Gastrocnemius medialis (tissue), 4 donors: ENCODE measurements around the gene TMCO4. TPM values are rescaled to one million over a fixed set of nuclear protein-coding genes. Genes with fewer than 3 reads are reported as not detected.

Experiments
- ATAC-seq, 2 donors: fragments of 150-250 bp; one replicate each; pipeline ENCODE4 v1.9.1; 2016
- DNase-seq, 2 donors: peaks; one replicate each; pipeline ENCODE4 v3.0.0-alpha.2; 2019
- H3K27ac ChIP-seq, 4 donors: fragments of 200-600 bp; sonication (generic); 1 replicate in 1 of 4; 2 replicates in 3 of 4; pipeline ENCODE4 v1.5.1; 2016 to 2018; ENCODE audit warnings: mild to moderate bottlenecking in 2 of 4, moderate library complexity in 1 of 4
- H3K27me3 ChIP-seq, 3 donors: fragments of 200-600 bp; sonication (generic) in 2 of 3; 1 replicate in 1 of 3; 2 replicates in 2 of 3; pipeline versions ENCODE4 v1.5.1 to v1.6.0; 2016 to 2019; ENCODE audit warnings: mild to moderate bottlenecking in 1 of 3, moderate library complexity in 1 of 3
- H3K36me3 ChIP-seq, 2 donors: fragments of 200-600 bp; sonication (generic) in 1 of 2; one replicate each; pipeline ENCODE4 v1.5.1; 2017 to 2018
- H3K4me1 ChIP-seq, 2 donors: fragments of 200-600 bp; sonication (generic) in 1 of 2; one replicate each; pipeline ENCODE4 v1.5.1; 2016 to 2017; ENCODE audit warnings: mild to moderate bottlenecking in 2 of 2
- H3K4me3 ChIP-seq, 4 donors: fragments of 200-600 bp; sonication (generic) in 3 of 4; 1 replicate in 1 of 4; 2 replicates in 3 of 4; pipeline ENCODE4 v1.5.1; 2016 to 2019; ENCODE audit warnings: mild to moderate bottlenecking in 2 of 4
- H3K9me3 ChIP-seq, 3 donors: fragments of 200-600 bp; sonication (generic) in 2 of 3; 1 replicate in 1 of 3; 2 replicates in 2 of 3; pipeline ENCODE4 v1.5.1; 2016 to 2019
- POLR2A ChIP-seq, 2 donors: fragments of 450-650 bp; IDR thresholded peaks; one replicate each; pipeline ENCODE4 v1.6.1; 2017; ENCODE audit warnings: antibody characterized with exemption in 2 of 2, mild to moderate bottlenecking in 2 of 2, moderate library complexity in 2 of 2
- in situ Hi-C, 4 donors: fragments of 200-750 bp; cut with MboI; loops; one replicate each; pipeline versions ENCODE4 v1.15.0 to v1.8.0; 2017; ENCODE audit warnings: low sequenced_read_pairs in 4 of 4
- intact Hi-C: fragments of 100-400 bp; cut with DNase I; formaldehyde crosslinking; loops from one replicate; pipeline ENCODE4 v1.15.1; 2023; ENCODE audit warnings: low total_unique reads
- total RNA-seq, 4 donors: library from RNA; depleted of rRNA; stranded (reverse); fragments of >200 nt; gene quantifications; one replicate each; pipeline versions ENCODE4 v1.1.0 to v1.2.3, GENCODE V29; 2016
- TF ChIP-seq, protein P1 (sequence below), 5 experiments: fragments of 450-650 bp in 3 of 5; fragments of 200-600 bp in 2 of 5; sonication (generic) in 2 of 5; IDR thresholded peaks in 4 of 5; conservative IDR thresholded peaks in 1 of 5; 1 replicate in 4 of 5; 2 replicates in 1 of 5; pipeline ENCODE4 v1.5.1; 2016 to 2019; ENCODE audit warnings: antibody characterized with exemption in 5 of 5, mild to moderate bottlenecking in 3 of 5, moderate library complexity in 3 of 5

The TMCO4 gene
- total RNA-seq, 4 donors from 2014 or later = 0.95 to 3.9 (median 2.4) TPM

DNA sequence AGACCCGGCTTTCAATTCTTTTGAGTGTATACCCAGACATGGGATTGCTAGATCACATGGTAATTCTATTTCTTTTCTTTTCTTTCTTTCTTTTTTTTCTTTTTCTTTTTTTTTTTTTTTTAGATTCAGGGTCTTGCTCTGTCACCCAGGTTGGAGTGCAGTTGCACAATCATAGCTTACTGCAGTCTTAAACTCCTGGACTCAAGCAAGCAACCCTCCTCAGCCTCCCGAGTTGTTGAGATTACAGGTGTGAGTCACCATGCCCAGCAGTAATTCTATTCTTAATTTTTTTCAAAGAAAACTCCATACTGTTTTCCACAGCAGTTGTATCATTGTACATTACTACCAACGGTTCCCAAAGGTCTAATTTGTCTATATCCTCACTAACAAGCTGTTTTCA is 28.8 kb upstream of the TMCO4 start:
- in situ Hi-C loops = no loop called here
- TF ChIP-seq POLR2A (IDR thresholded peaks at IDR 0.05) = no peak
- TF ChIP-seq, protein P1, sequence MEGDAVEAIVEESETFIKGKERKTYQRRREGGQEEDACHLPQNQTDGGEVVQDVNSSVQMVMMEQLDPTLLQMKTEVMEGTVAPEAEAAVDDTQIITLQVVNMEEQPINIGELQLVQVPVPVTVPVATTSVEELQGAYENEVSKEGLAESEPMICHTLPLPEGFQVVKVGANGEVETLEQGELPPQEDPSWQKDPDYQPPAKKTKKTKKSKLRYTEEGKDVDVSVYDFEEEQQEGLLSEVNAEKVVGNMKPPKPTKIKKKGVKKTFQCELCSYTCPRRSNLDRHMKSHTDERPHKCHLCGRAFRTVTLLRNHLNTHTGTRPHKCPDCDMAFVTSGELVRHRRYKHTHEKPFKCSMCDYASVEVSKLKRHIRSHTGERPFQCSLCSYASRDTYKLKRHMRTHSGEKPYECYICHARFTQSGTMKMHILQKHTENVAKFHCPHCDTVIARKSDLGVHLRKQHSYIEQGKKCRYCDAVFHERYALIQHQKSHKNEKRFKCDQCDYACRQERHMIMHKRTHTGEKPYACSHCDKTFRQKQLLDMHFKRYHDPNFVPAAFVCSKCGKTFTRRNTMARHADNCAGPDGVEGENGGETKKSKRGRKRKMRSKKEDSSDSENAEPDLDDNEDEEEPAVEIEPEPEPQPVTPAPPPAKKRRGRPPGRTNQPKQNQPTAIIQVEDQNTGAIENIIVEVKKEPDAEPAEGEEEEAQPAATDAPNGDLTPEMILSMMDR (IDR thresholded peaks at IDR 0.05 in 4 of 5, conservative IDR thresholded peaks at IDR 0.05 in 1 of 5) = no peak
- DNase-seq = no peak
- intact Hi-C loops = no loop called here
- Histone ChIP-seq H3K27ac (no peak overlapping the region), H3K4me3 (no peak overlapping the region), H3K9me3 (no peaks in the 10 kb centered on the region), H3K36me3 (no peaks in the 10 kb centered on the region), H3K27me3 (peaks cover 0 to 25% (median 9%) of the 10 kb centered on the region in 3 donors), H3K4me1 (no peaks in the 10 kb centered on the region)
- no peak for ATAC-seq

- H3K4me1 ChIP-seq = no peaks in the 10 kb centered on the region
- TF ChIP-seq, protein P1 (IDR thresholded peaks at IDR 0.05 in 4 of 5, conservative IDR thresholded peaks at IDR 0.05 in 1 of 5) = no peak
- TF ChIP-seq POLR2A (IDR thresholded peaks at IDR 0.05) = no peak
- no peaks in the 10 kb centered on the region for H3K36me3 ChIP-seq
- in situ Hi-C loops = no loop called here
- no peak overlapping the region for H3K27ac ChIP-seq
- H3K27me3 ChIP-seq = peaks cover 0 to 14% (median 0%) of the 10 kb centered on the region in 3 donors
- intact Hi-C loops = no loop called here
- DNase-seq (no peak), ATAC-seq (no peak)
- H3K9me3 ChIP-seq = no peaks in the 10 kb centered on the region
- no peak overlapping the region for H3K4me3 ChIP-seq
Observed at GRCh38 chr1:19825298-19825697, 25.6 kb upstream of the TMCO4 start.

DNA sequence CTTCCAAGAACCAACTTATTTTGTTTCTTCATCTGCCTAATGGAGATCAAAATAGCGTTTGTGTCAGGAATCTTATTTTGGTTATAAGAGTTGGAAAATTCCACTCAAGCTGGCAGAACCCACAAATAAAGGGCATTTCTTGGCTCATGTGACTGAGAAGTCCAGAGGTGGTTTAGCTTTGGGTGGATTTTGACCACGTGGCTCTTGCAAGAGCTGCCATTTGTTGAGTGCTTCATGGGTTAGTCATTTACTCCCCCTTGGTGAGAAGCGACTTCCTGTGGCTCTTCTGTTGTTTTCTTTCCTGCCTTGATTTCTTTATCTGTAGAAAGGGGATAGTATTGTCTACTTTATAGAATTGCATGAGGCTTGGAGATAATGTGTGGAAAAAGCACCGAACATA is 24.8 kb upstream of the TMCO4 start:
- intact Hi-C loops (no loop called here), in situ Hi-C loops (no loop called here)
- Histone ChIP-seq H3K4me3 (no peak overlapping the region), H3K36me3 (no peaks in the 10 kb centered on the region), H3K27me3 (peaks cover 0 to 9% (median 0%) of the 10 kb centered on the region in 3 donors), H3K9me3 (no peaks in the 10 kb centered on the region), H3K27ac (no peak overlapping the region), H3K4me1 (no peaks in the 10 kb centered on the region)
- ATAC-seq (no peak), DNase-seq (no peak)
- no peak for TF ChIP-seq POLR2A (IDR thresholded peaks at IDR 0.05)
- TF ChIP-seq, protein P1 (IDR thresholded peaks at IDR 0.05 in 4 of 5, conservative IDR thresholded peaks at IDR 0.05 in 1 of 5) = no peak

- ATAC-seq (no peak), DNase-seq (no peak)
- intact Hi-C loops = no loop called here
- no peaks in the 10 kb centered on the region for H3K36me3 ChIP-seq
- in situ Hi-C loops = no loop called here
- peaks cover 0 to 9% (median 0%) of the 10 kb centered on the region in 3 donors for H3K27me3 ChIP-seq
- H3K4me1 ChIP-seq = no peaks in the 10 kb centered on the region
- no peak overlapping the region for H3K27ac ChIP-seq
- no peak overlapping the region for H3K4me3 ChIP-seq
- TF ChIP-seq, protein P1 (IDR thresholded peaks at IDR 0.05 in 4 of 5, conservative IDR thresholded peaks at IDR 0.05 in 1 of 5) = no peak
- TF ChIP-seq POLR2A (IDR thresholded peaks at IDR 0.05) = no peak
- H3K9me3 ChIP-seq = no peaks in the 10 kb centered on the region
Observed at GRCh38 chr1:19824036-19824435, 24.3 kb upstream of the TMCO4 start.

GRCh38 chr1:19819701-19820100 is 20.0 kb upstream of the TMCO4 start:
- Histone ChIP-seq H3K36me3 (no peaks in the 10 kb centered on the region), H3K4me1 (peaks cover 3 to 12% of the 10 kb centered on the region in 2 donors), H3K27me3 (no peaks in the 10 kb centered on the region), H3K4me3 (no peak overlapping the region), H3K27ac (no peak overlapping the region), H3K9me3 (no peaks in the 10 kb centered on the region)
- in situ Hi-C loops = no loop called here
- no peak for DNase-seq
- TF ChIP-seq, protein P1 (IDR thresholded peaks at IDR 0.05 in 4 of 5, conservative IDR thresholded peaks at IDR 0.05 in 1 of 5) = no peak
- TF ChIP-seq POLR2A (IDR thresholded peaks at IDR 0.05) = no peak
- no peak for ATAC-seq
- intact Hi-C loops = no loop called here
